ENCODE results near the gene VAV3. TPM values are rescaled to one million over a fixed set of nuclear protein-coding genes. Genes with fewer than 3 reads are reported as not detected.

VAV3 gene
- total and polyA plus RNA-seq, 9 of the 15 experiments (the other 6 are each of a cell fraction or from before 2014, with no cell fraction given) = not detected

DNA sequence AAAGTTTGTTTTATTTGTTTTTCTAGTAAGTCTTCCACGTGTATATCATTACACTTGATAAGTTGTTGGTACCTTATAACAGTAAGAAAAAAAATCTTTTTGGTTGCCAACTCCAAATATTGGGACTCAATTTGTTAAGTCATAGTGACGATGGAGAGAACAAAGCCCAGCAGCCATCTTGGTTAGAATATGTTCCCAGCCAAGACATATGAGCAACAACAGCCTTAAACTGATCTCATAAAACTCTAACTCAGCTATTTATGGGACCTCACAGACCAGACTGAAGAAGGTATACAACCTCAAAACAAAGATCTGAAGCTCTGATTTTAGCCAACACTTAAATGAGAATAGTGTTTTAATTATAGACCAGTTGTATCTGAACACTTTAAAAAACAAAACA, 281.3 kb downstream of the VAV3 start:
- no peak overlapping the region for H3K4me3 ChIP-seq
- H4K20me1 ChIP-seq (replicated peaks; ENCODE audit: control insufficient read depth, insufficient read depth, low read length) = no peaks in the 10 kb centered on the region
- no peaks in the 10 kb centered on the region for H3K9me1 ChIP-seq (ENCODE audit: control insufficient read depth, insufficient read depth, low read length)
- H3K9ac ChIP-seq (ENCODE audit: insufficient read depth in 1 of 2, low read depth in 2 of 2, low read length in 2 of 2) = no peak overlapping the region
- BruUV-seq (replicated peaks) = no TSS peak
- no peaks in the 10 kb centered on the region for H3K9me3 ChIP-seq (replicated peaks; ENCODE audit: control insufficient read depth, insufficient read depth, low read depth, low read length)
- H3K79me2 ChIP-seq (ENCODE audit: control insufficient read depth, insufficient read depth, low read length) = no peaks in the 10 kb centered on the region
- no peak overlapping the region for H3K27ac ChIP-seq (ENCODE audit: extremely low read depth, low read depth, low read length)
- no peak overlapping the region for H3K4me2 ChIP-seq (ENCODE audit: insufficient read depth, low read length)
- H3K4me1 ChIP-seq (replicated peaks in 1 of 2; ENCODE audit: control insufficient read depth in 2 of 2, insufficient read depth in 2 of 2, low read length in 2 of 2) = no peaks in the 10 kb centered on the region
- ATAC-seq (no peak), FAIRE-seq (no peak), DNase-seq (ENCODE audit: extremely low read depth in 1 of 4, low spot score in 3 of 4) (no peak)
- WGBS (ENCODE audit: insufficient coverage, low coverage, missing lambda C conversion rate) = 0% methylated on average over 2 of the region's 2 CpGs
- in situ Hi-C loops (cut with MboI) (no loop called here), intact Hi-C loops (cut with micrococcal nuclease) (no loop called here)
- ChIA-PET CTCF (ENCODE audit: low intra/inter-chr PET ratio) (no interaction called here), POLR2A (no interaction called here)
- no peak for TF ChIP-seq NFYB (IDR thresholded peaks at IDR 0.05; ENCODE audit: extremely low read depth, insufficient read length)
- no peak for TF ChIP-seq SPI1 (IDR thresholded peaks at IDR 0.05; ENCODE audit: borderline replicate concordance, low read depth, low read length)
- TF ChIP-seq FOXA1 (IDR thresholded peaks at IDR 0.05; ENCODE audit: borderline replicate concordance) = no peak
- TF ChIP-seq SP1 (CRISPR knock-in tag; IDR thresholded peaks at IDR 0.05) = no peak
- no peak for TF ChIP-seq FOXK2 (conservative IDR thresholded peaks at IDR 0.05 in 1 of 2, IDR thresholded peaks at IDR 0.05 in 1 of 2; ENCODE audit: low read depth in 2 of 2)
- no peak for TF ChIP-seq GATAD2A (IDR thresholded peaks at IDR 0.05)
- no peak for TF ChIP-seq MTA2 (IDR thresholded peaks at IDR 0.05; ENCODE audit: low read depth)
- TF ChIP-seq ZNF583 (CRISPR knock-in tag; IDR thresholded peaks at IDR 0.05) = no peak
- TF ChIP-seq, protein P1, sequence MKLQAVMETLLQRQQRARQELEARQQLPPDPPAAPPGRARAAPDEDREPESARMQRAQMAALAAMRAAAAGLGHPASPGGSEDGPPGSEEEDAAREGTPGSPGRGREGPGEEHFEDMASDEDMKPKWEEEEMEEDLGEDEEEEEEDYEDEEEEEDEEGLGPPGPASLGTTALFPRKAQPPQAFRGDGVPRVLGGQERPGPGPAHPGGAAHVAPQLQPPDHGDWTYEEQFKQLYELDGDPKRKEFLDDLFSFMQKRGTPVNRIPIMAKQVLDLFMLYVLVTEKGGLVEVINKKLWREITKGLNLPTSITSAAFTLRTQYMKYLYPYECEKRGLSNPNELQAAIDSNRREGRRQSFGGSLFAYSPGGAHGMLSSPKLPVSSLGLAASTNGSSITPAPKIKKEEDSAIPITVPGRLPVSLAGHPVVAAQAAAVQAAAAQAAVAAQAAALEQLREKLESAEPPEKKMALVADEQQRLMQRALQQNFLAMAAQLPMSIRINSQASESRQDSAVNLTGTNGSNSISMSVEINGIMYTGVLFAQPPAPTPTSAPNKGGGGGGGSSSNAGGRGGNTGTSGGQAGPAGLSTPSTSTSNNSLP (IDR thresholded peaks at IDR 0.05; ENCODE audit: borderline replicate concordance, low read depth, low read length) = no peak
- no peak for TF ChIP-seq KAT2B (IDR thresholded peaks at IDR 0.05; ENCODE audit: low read depth, low read length)
- no peak for TF ChIP-seq CCAR2 (IDR thresholded peaks at IDR 0.05; ENCODE audit: low read depth, low read length)
- TF ChIP-seq, protein P2, sequence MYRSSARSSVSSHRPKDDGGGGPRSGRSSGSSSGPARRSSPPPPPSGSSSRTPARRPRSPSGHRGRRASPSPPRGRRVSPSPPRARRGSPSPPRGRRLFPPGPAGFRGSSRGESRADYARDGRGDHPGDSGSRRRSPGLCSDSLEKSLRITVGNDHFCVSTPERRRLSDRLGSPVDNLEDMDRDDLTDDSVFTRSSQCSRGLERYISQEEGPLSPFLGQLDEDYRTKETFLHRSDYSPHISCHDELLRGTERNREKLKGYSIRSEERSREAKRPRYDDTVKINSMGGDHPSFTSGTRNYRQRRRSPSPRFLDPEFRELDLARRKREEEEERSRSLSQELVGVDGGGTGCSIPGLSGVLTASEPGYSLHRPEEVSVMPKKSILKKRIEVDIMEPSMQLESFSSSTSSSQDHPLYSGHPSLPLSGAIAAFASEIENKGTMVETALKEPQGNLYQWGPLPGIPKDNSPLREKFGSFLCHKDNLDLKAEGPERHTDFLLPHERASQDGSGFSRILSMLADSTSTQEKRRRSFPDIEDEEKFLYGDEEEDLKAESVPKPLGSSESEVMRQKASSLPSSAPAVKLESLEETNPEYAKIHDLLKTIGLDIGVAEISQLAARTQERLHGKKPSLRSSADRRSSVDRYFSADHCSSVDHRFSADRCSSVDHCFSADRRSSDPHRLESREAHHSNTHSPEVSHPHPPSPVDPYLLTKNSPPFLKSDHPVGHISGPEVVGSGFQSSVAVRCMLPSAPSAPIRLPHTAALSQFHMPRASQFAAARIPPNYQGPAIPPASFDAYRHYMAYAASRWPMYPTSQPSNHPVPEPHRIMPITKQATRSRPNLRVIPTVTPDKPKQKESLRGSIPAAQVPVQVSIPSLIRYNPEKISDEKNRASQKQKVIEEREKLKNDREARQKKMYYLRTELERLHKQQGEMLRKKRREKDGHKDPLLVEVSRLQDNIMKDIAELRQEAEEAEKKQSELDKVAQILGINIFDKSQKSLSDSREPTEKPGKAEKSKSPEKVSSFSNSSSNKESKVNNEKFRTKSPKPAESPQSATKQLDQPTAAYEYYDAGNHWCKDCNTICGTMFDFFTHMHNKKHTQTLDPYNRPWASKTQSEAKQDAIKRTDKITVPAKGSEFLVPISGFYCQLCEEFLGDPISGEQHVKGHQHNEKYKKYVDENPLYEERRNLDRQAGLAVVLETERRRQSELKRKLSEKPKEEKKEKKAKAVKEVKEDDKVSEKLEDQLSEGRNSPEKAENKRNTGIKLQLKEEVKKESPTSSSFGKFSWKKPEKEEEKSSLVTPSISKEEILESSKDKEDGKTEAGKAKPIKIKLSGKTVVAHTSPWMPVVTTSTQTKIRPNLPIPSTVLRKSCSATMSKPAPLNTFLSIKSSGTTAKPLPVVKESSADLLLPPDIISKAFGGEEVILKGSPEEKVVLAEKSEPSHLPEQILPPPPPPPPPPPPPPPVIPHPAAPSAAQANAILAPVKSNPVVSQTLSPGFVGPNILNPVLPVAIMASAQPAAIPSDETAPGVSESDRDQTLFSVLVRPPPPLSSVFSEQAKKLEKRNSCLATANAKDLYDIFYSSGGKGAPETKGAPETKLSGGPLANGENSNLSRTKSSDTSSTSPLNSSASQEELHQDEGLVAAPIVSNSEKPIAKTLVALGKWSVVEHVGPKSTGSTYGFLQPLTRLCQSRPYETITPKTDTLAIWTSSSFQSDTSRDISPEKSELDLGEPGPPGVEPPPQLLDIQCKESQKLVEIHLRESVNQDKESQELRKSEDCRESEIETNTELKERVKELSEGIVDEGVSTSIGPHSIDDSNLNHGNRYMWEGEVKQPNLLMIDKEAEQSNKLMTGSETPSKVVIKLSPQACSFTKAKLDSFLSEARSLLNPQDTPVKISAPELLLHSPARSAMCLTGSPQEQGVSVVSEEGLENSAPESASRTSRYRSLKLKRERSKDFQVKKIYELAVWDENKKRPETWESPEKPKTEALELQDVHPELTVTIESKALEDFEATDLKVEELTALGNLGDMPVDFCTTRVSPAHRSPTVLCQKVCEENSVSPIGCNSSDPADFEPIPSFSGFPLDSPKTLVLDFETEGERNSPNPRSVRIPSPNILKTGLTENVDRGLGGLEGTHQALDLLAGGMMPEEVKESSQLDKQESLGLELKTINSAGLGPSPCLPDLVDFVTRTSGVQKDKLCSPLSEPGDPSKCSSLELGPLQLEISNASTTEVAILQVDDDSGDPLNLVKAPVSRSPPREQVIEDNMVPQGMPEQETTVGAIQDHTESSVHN (IDR thresholded peaks at IDR 0.05; ENCODE audit: borderline replicate concordance in 1 of 2, low read depth in 1 of 2) = no peak
- H3K27me3 ChIP-seq (ENCODE audit: control insufficient read depth in 2 of 2, insufficient read depth in 2 of 2, low read length in 2 of 2) = no peaks in the 10 kb centered on the region
- no peak overlapping the region for H2AFZ ChIP-seq (ENCODE audit: low read depth, low read length)
- H3K36me3 ChIP-seq (ENCODE audit: control insufficient read depth, insufficient read depth, low read length) = no peaks in the 10 kb centered on the region
